T-helper 1 cell treated with Interleukin-12 subunit alpha and Interleukin-12 subunit beta and Interleukin-4 antibody, amounts not matched to agents 30 ng/mL and 1 ng/mL, for 36 hours (primary cell): ENCODE measurements around the gene THAP11. TPM values are rescaled to one million over a fixed set of nuclear protein-coding genes. Genes with fewer than 3 reads are reported as not detected.

Experiments used
- intact Hi-C: fragments of 100-400 bp; cut with micrococcal nuclease; formaldehyde crosslinking; loops from one replicate; pipeline ENCODE4 v1.15.1; 2024
- total RNA-seq: library from RNA; stranded (reverse); gene quantifications from 2 replicates; pipeline ENCODE4 v1.2.3, GENCODE V29; 2022

Gene THAP11
- total RNA-seq: 39.5 and 42.0 TPM in 2 replicates

DNA sequence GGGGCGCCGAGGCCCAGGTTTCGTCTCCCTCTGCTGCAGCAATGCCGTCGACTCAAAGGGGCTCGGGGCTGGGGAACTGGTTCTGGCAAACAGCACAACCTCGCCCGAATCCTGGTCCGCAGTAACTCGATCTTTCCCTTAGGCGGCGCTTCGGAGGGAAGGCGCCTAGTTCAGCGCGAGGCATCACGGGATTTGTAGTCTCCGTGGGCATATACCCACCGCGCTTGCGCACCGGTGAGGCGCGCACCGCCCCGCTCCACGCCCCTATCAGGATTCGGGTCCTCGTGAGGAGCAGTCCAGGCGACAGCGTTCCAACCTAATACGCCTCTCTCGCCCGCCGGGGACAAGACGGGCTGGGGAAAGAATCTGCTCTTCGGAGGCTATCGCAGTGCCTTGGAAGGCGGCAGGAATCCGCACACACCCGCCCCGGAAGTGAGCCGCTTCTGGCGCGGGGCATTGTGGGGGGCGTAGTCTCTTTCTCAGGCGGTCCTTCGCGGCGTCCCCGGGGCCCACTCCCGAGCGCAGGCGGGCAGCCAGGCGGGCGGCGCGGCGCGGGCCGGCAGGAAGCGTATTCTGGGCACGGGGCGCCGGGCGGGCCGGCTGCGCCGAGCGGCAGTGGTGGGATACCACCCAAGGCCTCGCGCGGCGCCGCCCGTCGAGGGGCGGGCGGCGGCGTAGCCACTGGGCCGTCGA, at the start of gene THAP11:
Gene THAP11, plus strand, starts transcription at position 505 of the 693 bp plus-strand sequence. CDS start 235 bp downstream, outside the sequence.
- intact Hi-C loops: loop anchor here (1.0 to 10.0 kb wide), 12 partner anchors 9 to 827 kb away; partner anchors contain the start of genes ATP6V0D1, CTCF, ESRP2 and GFOD2

DNA sequence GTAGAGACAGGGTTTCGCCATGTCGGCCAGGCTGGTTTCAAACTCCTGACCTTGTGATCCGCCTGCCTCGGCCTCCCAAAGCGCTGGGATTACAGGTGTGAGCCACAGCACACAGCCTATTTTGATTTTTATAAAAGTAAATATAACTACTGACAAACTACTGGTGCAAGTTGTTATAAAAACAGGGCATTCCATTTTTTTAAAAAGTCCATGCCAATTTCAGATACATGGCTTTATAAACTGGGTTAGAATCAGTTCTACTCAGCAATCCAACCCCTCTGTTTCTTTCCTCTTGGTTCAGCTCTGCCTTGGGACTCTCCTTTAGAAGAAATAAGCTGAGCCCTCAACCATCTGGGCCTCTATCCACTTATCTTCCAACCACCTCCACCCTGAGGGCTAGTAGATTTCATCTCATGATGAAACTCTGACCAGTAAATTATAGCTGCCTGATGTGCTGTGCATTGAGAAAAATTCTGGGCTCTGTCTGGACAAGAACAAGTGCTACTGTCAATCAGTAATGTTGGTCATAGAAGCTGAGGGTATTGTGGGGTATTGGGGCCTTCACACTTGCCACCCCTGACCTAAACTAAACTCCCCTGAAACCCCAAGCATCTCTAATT, 45.9 kb upstream of the THAP11 start:
- intact Hi-C loops: no loop called here

DNA sequence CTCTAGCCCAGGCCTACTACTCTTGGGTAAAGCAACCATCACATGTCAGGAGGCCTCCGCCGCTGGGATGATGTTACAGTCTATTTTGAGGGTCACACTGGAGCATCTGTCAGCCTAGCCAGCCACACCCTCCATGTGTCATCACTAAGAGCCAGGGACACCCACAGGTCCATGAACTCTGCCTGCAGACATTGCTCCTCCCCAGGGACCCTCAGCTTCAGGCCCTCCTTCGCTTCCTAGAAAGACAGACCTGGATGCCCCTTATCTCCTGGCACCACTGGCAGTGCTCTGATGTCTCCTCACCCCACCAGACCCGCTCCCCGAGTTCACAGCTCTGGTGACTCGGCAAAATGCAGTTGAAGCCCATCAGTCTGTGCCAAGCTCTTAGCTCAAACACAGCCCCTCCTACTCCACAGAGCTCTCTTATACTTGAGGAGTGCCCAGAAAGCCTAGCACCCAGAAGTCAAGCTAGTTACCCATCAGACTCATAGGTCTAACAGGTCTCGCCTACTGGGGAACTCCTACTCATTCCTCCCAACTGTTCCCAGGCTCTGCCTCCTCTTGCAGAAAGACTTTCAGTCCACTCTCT, 41.7 kb upstream of the THAP11 start:
- intact Hi-C loops: no loop called here

DNA sequence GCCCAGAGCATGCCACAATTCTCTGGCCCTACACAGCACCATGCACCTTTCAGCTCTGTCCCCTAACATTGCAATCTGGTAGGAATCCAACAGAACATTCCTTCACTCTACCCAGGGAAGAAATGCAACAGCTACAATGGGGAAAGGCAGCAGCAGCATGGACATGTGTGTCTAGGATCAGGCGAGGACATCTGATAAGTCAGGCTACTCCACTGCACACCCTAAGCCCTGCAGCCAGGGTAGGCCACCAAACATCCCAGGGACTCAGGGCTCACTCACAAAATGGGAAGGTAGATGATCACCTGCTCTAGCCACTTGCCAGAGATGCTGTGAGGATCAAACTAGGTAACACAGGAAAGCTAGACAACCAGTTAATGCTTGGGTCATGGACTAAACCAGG, 40.9 kb upstream of the THAP11 start:
- intact Hi-C loops: no loop called here

DNA sequence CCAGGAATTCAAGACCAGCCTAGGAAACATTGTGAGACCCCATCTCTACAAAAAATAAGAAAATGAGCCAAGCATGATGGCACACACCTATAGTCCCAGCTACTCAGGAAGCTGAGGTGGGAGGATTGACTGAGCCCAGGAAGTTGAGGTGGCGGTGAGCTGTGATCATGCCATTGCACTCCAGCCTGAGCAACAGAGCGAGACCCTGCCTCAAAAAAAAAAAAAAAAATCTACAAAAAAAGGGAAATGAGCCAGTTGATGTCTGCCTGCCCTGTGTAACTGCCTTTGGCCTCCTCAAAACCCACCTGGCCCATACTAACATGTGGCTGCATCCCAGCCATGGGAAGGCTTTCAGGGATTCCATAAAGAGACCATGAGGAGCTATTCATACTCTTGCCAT, 40.2 kb upstream of the THAP11 start:
- intact Hi-C loops: no loop called here

DNA sequence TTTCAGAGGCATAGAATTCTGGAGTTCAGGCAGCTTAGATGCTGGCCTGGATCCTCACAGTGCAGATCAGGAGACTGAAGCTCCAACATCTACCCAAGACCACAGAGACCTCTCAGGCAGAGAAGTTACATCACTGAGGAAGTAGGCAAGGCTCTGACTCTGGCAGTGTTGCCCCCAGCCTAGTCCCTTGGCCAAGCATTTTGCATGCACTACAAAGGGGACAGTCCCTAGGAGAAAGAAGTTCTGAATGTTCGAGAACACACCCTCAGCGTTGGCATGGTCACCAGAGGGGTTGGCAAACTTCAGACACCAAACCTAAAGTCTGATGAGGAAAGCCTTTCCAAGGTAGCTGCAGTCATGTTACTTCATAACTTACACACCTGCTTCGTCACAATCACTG, 38.2 kb upstream of the THAP11 start:
- intact Hi-C loops: no loop called here

DNA sequence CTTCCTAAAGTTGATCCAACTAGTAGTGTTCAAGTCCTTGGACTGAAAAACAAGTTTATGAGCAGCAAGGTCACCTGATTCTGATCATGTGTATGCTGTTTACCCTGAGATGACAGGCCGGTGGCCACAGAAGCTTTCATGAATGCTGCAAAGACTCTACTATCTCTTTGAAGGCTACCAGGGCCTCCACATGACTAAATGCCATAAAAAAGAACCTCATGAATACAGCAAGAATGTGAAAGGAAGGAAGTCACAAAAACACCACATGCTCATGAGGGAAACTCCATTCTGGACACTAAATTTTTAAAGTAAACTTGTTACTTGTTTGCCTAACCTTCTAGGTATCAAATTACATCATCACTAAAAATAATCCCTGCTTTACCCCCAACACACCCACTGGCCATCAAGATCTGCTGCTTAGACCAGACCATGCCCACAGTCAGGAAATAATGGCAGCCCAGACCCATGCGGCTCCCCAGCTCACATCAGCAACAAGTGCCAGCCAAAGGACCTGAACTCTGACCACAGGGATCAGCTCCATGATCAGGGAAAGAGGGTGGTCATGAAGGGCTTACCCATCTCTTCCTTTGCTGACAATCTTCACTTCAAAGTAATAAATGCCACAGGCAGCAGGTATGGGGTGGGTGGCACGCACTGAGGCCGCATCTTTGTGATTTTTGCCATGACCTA, 37.1 kb upstream of the THAP11 start:
- intact Hi-C loops: loop anchor here (5.0 kb wide), 1 partner anchor 217 kb away; the partner anchor contains the start of genes DDX28 and DUS2

DNA sequence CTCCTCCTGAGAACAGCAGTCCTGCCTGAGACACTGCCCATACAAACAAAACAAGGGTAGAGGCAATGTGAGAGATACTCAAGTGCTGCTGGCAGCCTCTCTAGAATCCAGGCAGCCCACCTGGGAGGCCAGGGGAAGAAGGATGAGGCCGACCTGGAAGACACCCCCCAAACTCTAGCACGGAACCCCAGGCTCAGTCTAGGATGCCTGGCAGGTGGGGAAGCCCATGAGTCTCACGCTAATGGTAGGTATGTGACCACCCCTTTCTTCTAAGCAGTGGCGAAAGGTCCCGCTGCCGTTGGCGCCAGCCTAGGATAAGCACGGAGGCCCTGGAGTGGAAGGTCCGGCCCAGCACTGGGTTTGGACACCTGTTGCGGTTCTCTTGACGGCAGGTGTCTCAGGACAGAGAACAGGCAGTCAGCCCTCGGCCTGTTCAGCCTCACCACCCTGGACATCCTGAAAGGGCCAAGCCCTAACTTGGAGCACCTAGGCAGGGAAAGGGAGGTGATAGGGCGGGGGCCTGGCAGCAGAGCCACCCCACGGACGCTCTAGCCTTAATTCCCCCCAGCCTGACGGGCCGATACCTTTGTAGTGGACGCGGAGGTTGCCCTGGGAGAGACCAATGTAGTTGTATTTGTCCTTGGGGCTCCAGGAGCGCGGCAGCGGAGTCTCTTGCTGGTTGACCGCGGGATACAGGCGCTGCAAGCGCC, 36.2 kb upstream of the THAP11 start:
- intact Hi-C loops: loop anchor here (1.0 to 5.0 kb wide), 19 partner anchors 10 to 579 kb away; partner anchors contain the start of genes ACD, ATP6V0D1, C16orf86 and CTCF

DNA sequence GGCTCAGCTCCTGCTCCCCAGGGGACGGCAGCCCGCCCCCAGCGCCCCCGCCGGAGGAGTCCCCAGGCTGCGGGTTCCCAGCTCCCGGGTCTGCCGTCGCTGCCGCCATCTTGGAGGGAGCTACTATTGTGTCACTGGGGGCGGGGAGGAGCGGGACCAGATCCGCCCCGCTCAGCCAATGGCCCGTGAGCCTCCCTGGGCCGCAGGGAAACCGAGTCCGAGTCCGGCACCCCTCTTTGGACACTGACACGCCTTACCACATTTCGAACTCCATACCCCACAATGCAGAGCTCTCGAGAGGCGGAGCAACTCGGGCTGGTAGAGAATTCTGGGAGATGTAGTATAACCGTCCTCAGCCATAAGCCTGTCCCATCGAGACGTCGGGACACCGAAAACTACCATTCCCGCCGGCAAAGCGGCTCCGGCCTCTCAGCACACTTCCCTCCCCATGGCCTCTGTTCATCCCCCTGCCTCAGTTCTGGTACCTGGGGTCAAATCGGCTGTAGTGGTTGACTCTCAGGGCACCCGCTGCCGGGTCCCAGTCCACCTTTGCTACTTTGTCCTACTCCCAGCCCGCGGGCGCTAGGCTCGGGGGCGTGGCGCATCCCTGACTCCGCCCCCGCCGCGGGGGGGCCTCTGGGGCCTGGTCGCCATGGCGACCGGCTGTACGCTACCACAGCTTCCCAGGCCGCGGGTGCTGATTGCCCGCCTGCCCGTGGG, 35.5 kb upstream of the THAP11 start, which contains the start of the genes RANBP10 and TSNAXIP1:
Gene RANBP10, minus strand, starts transcription at position 133 of the 720 bp plus-strand sequence. Its CDS starts 24 bp downstream, at position 109.
Gene TSNAXIP1, plus strand, starts transcription at position 462 of the 720 bp plus-strand sequence. CDS start 261 bp downstream, outside the sequence.
- intact Hi-C loops: loop anchor here (1.0 to 5.0 kb wide), 19 partner anchors 10 to 579 kb away; partner anchors contain the start of genes ACD, ATP6V0D1, C16orf86 and CTCF

DNA sequence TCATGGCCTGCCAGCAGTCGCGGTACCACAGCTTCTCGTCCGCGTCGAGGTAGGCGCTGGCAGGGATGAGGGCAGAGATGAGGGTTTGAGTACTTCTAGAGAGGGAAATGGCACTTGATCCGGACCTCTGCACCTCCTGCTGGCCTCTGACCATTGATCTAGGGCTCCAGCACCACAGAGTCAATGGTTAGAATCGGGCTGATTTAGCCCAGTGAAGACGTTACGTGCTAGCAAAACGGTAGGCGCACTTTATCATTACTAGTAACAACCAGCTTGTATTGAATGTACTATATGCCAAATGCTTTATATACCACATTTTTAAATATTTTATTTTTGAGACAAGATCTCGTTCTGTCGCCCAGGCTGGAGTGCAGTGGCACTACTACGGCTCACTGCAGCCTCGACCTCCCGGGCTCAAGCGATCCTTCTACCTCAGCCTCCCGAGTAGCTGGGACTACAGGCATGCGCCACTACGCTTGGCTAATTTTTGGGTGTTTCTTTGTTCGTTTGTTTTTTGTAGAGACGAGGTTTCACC, 34.9 kb upstream of the THAP11 start:
- intact Hi-C loops: loop anchor here (2.0 to 5.0 kb wide), 3 partner anchors 26 to 215 kb away; partner anchors contain the start of genes DDX28, DUS2 and EDC4

DNA sequence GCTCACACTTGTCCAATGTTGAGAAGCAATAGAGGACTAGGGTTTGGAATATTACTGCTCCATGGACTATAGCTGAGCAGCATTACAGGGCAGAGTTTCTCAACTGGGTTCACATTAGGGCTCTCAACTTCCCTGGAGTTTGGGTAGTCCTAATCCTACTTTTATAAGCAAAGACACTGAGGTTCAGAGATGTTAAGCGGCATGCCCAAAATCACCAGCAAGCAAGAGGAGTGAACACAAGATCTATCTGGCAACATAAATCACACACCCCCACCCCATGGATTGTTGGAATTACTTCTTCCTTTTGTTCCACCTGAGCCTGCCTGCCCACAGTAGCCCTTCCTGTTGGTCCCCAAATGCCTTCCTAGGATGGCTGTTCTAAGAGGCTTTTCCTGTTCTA, 30.2 kb upstream of the THAP11 start:
- intact Hi-C loops: no loop called here

DNA sequence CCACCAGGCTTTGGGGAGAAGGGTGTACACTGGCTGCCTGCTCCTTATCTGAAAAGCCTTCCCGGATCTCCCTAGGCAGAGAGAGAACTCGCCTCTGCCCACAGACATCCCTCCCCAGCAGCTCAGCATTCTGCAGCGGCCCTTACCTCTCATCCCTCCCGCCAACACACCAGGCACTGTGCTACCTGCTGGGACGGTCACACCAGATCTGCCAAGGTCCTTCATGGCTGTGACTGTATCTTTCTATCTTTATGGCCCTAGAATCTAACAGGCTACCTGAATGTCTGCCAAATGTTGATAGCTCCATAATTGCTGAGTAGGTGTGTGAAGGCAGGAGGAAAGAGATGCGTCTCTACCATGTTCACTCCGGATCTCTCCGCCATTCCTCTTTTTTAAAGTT, 27.6 kb upstream of the THAP11 start:
- intact Hi-C loops: no loop called here

DNA sequence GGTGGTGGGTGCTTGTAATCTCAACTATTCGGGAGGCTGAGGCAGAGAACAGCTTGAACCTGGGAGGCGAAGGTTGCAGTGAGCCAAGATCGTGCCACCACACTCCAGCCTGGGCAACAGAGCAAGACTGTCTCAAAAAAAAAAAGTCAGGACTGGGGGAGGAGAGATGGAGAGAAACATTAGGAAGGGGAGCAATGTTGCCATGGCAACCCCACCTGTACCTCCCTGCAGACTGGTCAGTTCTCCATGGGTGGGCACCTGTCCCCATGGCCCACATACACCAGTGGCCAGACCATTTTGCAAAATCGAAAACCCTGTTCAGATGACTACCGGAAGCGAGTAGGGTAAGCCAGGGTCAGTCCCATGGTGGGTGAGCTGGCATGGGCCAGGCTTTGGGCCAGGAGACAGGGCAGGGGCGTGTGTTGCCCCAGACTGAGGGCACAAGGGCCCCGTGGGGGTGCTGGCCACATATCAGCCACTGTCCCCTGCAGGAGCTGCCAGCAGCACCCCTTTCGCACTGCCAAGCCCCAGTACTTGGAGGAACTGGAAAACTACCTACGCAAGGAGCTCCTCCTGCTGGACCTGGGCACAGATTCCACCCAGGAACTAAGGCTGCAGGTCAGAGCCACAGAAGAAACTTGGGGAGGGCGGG, 21.4 kb upstream of the THAP11 start:
- intact Hi-C loops: no loop called here

DNA sequence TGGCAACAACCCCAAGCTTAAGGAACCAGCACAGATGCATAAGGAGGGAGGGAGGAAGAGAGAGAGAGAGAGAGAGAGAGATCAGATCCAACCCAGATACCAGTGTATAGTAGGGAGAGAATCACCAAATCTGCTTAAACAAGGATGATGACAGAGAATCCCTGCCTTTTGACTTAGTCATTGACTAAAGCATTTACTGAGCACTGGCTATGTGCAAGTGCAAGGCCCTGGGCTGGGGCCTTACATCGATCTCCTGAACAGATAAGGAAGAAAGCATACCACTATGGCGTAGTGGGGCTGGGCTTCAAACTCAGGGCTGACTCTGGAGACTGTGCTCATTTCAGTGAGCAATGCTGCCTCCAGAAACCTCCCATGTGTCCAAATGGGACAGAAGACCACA, 19.6 kb upstream of the THAP11 start:
- intact Hi-C loops: no loop called here

DNA sequence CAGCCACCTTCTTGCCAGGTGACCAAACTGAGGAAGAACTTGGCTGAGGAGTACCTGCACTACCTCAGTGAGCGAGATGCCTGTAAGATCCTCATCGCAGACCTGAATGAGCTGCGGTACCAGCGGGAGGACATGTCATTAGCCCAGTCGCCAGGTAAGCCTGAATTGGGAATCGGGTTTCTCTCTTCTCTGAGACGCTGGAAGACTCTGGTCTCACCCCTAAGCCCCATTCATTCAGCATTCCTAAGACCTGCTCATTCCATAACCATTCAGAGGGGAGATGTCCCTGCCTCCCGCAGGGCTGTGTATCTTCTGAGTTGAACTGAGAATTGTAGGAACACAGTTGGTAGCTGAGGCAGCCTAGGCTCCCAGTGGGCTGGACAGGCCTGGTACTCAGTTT, 17.0 kb upstream of the THAP11 start:
- intact Hi-C loops: no loop called here

DNA sequence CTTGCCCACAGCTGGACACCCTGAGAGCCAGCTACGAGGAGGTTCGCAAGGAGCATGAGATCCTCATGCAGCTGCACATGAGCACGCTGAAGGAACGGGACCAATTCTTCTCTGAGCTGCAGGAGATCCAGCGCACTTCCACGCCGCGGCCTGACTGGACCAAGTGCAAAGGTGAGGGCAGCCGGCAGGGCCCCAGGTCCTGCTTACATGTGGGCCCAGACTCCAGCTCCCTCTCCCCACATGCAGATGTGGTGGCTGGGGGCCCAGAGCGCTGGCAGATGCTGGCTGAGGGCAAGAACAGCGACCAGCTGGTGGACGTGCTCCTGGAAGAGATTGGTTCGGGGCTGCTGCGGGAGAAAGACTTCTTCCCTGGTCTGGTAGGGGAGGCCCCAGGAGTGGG, 16.2 kb upstream of the THAP11 start:
- intact Hi-C loops: no loop called here

DNA sequence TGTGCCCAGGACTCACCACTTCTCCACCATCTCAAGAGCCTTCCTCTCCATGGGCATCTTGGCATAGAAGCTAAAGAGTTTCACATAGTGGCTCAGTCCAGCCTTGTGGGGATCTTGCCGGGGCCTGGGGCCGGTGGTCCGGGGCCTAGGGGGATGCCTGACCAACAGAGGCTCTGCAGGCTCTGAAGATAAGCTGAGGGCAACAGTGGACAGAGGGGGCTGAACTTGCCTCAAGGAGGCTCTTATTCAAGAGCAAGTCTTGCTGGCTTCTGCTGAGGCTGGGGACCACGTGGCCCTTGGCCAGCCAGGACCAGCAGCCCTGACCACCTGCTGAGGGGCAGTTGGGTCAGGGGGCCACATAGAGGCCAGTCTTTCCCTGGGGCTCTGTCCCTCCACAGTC, 13.5 kb upstream of the THAP11 start:
- intact Hi-C loops: no loop called here

DNA sequence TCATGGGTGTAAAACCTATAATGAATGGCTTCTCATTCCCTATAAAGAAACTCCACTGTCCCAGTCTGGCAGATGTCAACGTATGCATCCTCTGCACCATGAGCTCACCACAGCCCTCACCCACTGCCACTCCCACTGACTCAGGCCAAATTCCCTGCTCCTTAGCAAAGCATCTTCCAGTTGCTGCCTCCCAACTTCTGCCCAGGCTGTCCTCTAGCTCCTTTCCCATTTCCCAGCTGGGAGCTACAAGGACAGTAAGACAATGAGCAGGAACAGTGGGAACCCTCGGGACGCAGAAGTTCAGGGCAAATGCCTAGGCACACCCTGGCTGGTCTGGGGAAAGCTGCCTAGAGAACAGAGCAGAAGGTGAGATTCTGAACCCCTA, 9.1 kb upstream of the THAP11 start:
- intact Hi-C loops: loop anchor here (1.0 to 5.0 kb wide), 8 partner anchors 9 to 394 kb away; partner anchors contain the start of genes NUTF2, PSKH1, RANBP10 and THAP11
